Panc1 (cell line): ENCODE results near the gene MBD3L2. TPM values are rescaled to one million over a fixed set of nuclear protein-coding genes. Genes with fewer than 3 reads are reported as not detected.

Source experiments
- ATAC-seq: fragments of 200-7000 bp; cut with Tn5 transposase; 2 replicates; pipeline ENCODE4 v1.9.1; 2020; ENCODE audit warnings: mild to moderate bottlenecking, moderate library complexity
- BruUV-seq: library from RNA; stranded (reverse); fragments of 400-500 nt; replicated peaks from 2 replicates; lab custom pipeline; 2021; lab: Mats Ljungman, UMichigan
- CTCF ChIA-PET: fragments of 300-600 bp; sonication (Branson Sonifier 250); formaldehyde crosslinking; loops from one replicate; lab custom pipeline; 2022; ENCODE audit warnings: antibody characterized with exemption; lab: Charles Lee
- POLR2A ChIA-PET: fragments of 300-600 bp; sonication (Branson Sonifier 250); formaldehyde crosslinking; loops from one replicate; lab custom pipeline; 2022; ENCODE audit warnings: antibody characterized with exemption; lab: Charles Lee
- DNase-seq: peaks from one replicate; pipeline ENCODE4 v3.0.0-alpha.2; 2010; ENCODE audit warnings: low read depth, low spot score
- H3K27ac ChIP-seq: 2 replicates; pipeline ENCODE4 v1.5.1; 2011; ENCODE audit warnings: mild to moderate bottlenecking, low read length, inconsistent platforms
- H3K27me3 ChIP-seq: fragments of 200-500 bp; sonication (Bioruptor generic); 2 replicates; pipeline ENCODE4 v1.6.0; 2014; ENCODE audit warnings: low read length, inconsistent platforms; ENCODE audit not compliant: control insufficient read depth, insufficient read depth
- H3K36me3 ChIP-seq: fragments of 200-500 bp; sonication (Bioruptor generic); 2 replicates; pipeline ENCODE4 v1.5.1; 2014; ENCODE audit warnings: inconsistent platforms, mild to moderate bottlenecking, low read length, moderate library complexity; ENCODE audit not compliant: control insufficient read depth, insufficient read depth
- H3K4me1 ChIP-seq: 2 replicates; pipeline ENCODE4 v1.5.1; 2011; ENCODE audit warnings: inconsistent platforms, mild to moderate bottlenecking, low read length, moderate library complexity; ENCODE audit not compliant: control insufficient read depth, insufficient read depth
- H3K4me3 ChIP-seq, 2 experiments: 2 replicates each; pipeline ENCODE4 v1.5.1; 2011 to 2012; ENCODE audit warnings: low read depth in 2 of 2, low read length in 2 of 2, mild to moderate bottlenecking in 2 of 2, inconsistent platforms in 1 of 2, moderate library complexity in 1 of 2
- H3K9me3 ChIP-seq: fragments of 200-500 bp; sonication (Bioruptor generic); 2 replicates; pipeline ENCODE4 v1.5.1; 2014; ENCODE audit warnings: low read depth, mild to moderate bottlenecking, inconsistent platforms, low read length, moderate library complexity; ENCODE audit not compliant: control insufficient read depth, insufficient read depth
- POLR2AphosphoS5 ChIP-seq: IDR thresholded peaks from 2 replicates; pipeline ENCODE4 v1.6.1; 2012; ENCODE audit warnings: mild to moderate bottlenecking, low read depth, low read length, moderate library complexity
- SIN3A ChIP-seq: IDR thresholded peaks from 2 replicates; pipeline ENCODE4 v1.6.1; 2012; ENCODE audit warnings: low read depth, mild to moderate bottlenecking, low read length, moderate library complexity, borderline replicate concordance; ENCODE audit not compliant: insufficient read depth
- TCF7L2 ChIP-seq: IDR thresholded peaks from 2 replicates; pipeline ENCODE4 v1.6.1; 2011; ENCODE audit warnings: mild to moderate bottlenecking, low read depth, low read length, inconsistent platforms
- in situ Hi-C: cut with HindIII; loops from 2 replicates; pipeline ENCODE4 v1.10.0; 2016; ENCODE audit warnings: low sequenced_read_pairs, low pct_unique_long_range_greater_than_20kb
- intact Hi-C: fragments of 100-400 bp; cut with micrococcal nuclease; formaldehyde crosslinking; loops from one replicate; pipeline ENCODE4 v1.10.0; 2022; ENCODE audit not compliant: unreplicated experiment
- total RNA-seq: library from RNA; stranded (reverse); gene quantifications from one replicate; pipeline ENCODE4 v1.2.1, GENCODE V29; 2021; ENCODE audit not compliant: unreplicated experiment
- TF ChIP-seq, protein P1 (sequence below), 2 experiments: IDR thresholded peaks; 2 replicates each; pipeline ENCODE4 v1.6.1; 2011 to 2012; ENCODE audit warnings: low read depth in 2 of 2, control low read depth in 1 of 2, low read length in 1 of 2, mild to moderate bottlenecking in 1 of 2, moderate library complexity in 1 of 2; ENCODE audit not compliant: insufficient read depth in 1 of 2
- TF ChIP-seq, protein P2 (sequence below): fragments of 450-650 bp; IDR thresholded peaks from 2 replicates; pipeline ENCODE4 v1.5.1; 2017; ENCODE audit warnings: mild to moderate bottlenecking

MBD3L2 gene
- total RNA-seq, 1 experiment from 2014 or later: not detected

DNA sequence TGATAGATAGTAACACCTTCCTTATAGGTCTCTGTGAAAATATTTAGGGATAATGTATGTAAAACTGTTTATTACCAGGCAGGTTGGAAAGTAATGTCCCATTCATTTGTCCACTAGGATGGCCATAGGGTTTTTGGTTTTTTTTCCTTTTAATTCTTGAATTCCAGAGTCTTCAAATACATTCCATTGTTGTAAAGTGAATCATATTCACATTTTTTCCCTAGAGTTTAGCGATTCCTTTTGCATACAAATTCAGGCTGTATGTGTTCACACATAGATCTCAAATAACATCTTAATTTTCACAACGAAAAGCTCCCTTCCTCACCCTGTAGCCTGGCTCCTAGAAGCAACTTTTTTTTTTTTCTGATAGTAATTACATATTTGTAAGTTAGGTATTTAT is 18.6 kb downstream of the MBD3L2 start:
- CTCF ChIA-PET: no interaction called here
- Histone ChIP-seq H3K9me3 (peaks cover 4% of the 10 kb centered on the region; the same call in 1 of the 2 replicates), H3K36me3 (peaks cover 5% of the 10 kb centered on the region), H3K4me3 (no peak overlapping the region), H3K4me1 (no peaks in the 10 kb centered on the region), H3K27me3 (no peaks in the 10 kb centered on the region), H3K27ac (no peak overlapping the region)
- no peak for TF ChIP-seq TCF7L2
- no peak for TF ChIP-seq SIN3A
- TF ChIP-seq, protein P1, sequence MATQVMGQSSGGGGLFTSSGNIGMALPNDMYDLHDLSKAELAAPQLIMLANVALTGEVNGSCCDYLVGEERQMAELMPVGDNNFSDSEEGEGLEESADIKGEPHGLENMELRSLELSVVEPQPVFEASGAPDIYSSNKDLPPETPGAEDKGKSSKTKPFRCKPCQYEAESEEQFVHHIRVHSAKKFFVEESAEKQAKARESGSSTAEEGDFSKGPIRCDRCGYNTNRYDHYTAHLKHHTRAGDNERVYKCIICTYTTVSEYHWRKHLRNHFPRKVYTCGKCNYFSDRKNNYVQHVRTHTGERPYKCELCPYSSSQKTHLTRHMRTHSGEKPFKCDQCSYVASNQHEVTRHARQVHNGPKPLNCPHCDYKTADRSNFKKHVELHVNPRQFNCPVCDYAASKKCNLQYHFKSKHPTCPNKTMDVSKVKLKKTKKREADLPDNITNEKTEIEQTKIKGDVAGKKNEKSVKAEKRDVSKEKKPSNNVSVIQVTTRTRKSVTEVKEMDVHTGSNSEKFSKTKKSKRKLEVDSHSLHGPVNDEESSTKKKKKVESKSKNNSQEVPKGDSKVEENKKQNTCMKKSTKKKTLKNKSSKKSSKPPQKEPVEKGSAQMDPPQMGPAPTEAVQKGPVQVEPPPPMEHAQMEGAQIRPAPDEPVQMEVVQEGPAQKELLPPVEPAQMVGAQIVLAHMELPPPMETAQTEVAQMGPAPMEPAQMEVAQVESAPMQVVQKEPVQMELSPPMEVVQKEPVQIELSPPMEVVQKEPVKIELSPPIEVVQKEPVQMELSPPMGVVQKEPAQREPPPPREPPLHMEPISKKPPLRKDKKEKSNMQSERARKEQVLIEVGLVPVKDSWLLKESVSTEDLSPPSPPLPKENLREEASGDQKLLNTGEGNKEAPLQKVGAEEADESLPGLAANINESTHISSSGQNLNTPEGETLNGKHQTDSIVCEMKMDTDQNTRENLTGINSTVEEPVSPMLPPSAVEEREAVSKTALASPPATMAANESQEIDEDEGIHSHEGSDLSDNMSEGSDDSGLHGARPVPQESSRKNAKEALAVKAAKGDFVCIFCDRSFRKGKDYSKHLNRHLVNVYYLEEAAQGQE (IDR thresholded peaks at IDR 0.05; ENCODE audit: insufficient read depth in 1 of 2, low read depth in 2 of 2, low read length in 1 of 2): no peak
- TF ChIP-seq, protein P2, sequence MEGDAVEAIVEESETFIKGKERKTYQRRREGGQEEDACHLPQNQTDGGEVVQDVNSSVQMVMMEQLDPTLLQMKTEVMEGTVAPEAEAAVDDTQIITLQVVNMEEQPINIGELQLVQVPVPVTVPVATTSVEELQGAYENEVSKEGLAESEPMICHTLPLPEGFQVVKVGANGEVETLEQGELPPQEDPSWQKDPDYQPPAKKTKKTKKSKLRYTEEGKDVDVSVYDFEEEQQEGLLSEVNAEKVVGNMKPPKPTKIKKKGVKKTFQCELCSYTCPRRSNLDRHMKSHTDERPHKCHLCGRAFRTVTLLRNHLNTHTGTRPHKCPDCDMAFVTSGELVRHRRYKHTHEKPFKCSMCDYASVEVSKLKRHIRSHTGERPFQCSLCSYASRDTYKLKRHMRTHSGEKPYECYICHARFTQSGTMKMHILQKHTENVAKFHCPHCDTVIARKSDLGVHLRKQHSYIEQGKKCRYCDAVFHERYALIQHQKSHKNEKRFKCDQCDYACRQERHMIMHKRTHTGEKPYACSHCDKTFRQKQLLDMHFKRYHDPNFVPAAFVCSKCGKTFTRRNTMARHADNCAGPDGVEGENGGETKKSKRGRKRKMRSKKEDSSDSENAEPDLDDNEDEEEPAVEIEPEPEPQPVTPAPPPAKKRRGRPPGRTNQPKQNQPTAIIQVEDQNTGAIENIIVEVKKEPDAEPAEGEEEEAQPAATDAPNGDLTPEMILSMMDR: no peak
- TF ChIP-seq POLR2AphosphoS5: no peak
- DNase-seq (no peak), ATAC-seq (no peak)
- in situ Hi-C loops: no loop called here
- BruUV-seq: no TSS peak
- intact Hi-C loops: no loop called here
- POLR2A ChIA-PET: no interaction called here

DNA sequence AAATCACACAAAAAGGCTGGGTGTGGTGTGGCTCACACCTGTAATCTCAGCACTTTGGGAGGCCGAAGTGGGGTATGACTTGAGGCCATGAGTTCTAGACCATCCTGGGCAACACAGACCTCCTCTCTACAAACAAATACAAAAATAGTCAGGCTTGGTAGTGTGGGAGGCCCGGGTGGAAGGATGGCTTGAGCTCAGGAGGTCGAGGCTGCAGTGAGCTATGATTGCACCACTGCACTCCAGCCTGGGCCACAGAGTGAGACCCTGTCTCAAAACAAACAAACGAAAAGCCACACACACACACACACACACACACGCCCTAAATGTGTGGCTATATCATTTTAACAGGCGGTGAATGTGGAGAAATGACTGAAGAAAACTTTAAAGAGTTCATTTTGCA is 19.5 kb downstream of the MBD3L2 start:
- Histone ChIP-seq H3K4me3 (peak overlapping the region; percentile 52 to 97; a peak in 3 of 4 replicates), H3K27me3 (no peaks in the 10 kb centered on the region), H3K27ac (no peak overlapping the region), H3K4me1 (no peaks in the 10 kb centered on the region), H3K36me3 (peaks cover 5% of the 10 kb centered on the region), H3K9me3 (peaks cover 4% of the 10 kb centered on the region; the same call in 1 of the 2 replicates)
- no peak for TF ChIP-seq POLR2AphosphoS5
- no peak for TF ChIP-seq SIN3A
- TF ChIP-seq, protein P2: no peak
- no peak for TF ChIP-seq TCF7L2
- TF ChIP-seq, protein P1 (IDR thresholded peaks at IDR 0.05; ENCODE audit: insufficient read depth in 1 of 2, low read depth in 2 of 2, low read length in 1 of 2): no peak
- no peak for ATAC-seq
- BruUV-seq: no TSS peak
- intact Hi-C loops: no loop called here
- DNase-seq: no peak
- ChIA-PET POLR2A (interaction anchor here (0.5 to 1.0 kb wide), 2 partner anchors 31 to 678 kb away, joined by 3 to 12 read pairs; no protein-coding TSS in a partner anchor), CTCF (no interaction called here)
- in situ Hi-C loops: no loop called here
